GM12872 (cell line): ENCODE measurements around the gene LGR4.

Experiments used
- TF ChIP-seq, protein P1 (sequence below): IDR thresholded peaks from 3 replicates; pipeline ENCODE4 v1.5.1; 2011; ENCODE audit warnings: low read depth, mild to moderate bottlenecking, low read length, moderate library complexity; ENCODE audit not compliant: insufficient read depth

The LGR4 gene

DNA sequence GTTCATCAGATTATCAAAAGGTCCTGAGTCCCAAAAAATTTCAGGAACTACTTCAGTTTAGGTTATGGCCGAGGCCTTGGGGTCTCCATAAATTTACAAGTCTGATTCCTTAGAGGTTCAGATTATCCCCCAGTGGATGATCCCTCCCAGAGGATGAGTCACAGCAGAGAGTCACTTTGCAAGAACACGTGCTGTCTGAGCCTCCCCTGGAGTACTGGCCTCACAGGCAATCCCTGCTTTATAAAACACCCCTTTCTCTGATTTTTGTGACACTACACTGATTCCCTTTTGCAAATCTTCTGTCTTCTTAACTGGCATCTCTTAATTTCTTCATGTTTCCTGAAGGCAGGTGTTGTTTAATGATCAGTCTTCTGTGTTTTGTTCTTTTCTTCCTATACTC is 154.8 kb downstream of the LGR4 start:
- TF ChIP-seq, protein P1, sequence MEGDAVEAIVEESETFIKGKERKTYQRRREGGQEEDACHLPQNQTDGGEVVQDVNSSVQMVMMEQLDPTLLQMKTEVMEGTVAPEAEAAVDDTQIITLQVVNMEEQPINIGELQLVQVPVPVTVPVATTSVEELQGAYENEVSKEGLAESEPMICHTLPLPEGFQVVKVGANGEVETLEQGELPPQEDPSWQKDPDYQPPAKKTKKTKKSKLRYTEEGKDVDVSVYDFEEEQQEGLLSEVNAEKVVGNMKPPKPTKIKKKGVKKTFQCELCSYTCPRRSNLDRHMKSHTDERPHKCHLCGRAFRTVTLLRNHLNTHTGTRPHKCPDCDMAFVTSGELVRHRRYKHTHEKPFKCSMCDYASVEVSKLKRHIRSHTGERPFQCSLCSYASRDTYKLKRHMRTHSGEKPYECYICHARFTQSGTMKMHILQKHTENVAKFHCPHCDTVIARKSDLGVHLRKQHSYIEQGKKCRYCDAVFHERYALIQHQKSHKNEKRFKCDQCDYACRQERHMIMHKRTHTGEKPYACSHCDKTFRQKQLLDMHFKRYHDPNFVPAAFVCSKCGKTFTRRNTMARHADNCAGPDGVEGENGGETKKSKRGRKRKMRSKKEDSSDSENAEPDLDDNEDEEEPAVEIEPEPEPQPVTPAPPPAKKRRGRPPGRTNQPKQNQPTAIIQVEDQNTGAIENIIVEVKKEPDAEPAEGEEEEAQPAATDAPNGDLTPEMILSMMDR, result no peak
